Neural cell (in vitro differentiated cells): ENCODE measurements around the gene PKM. TPM values are rescaled to one million over a fixed set of nuclear protein-coding genes. Genes with fewer than 3 reads are reported as not detected.

Experiments
- H2AFZ ChIP-seq: fragments of 200-600, 300-800 bp; sonication (generic), shearing (Covaris generic); 2 replicates; pipeline ENCODE4 v1.6.0; 2014; ENCODE audit warnings: low read depth, mild to moderate bottlenecking, antibody characterized with exemption, low read length, moderate library complexity
- H3F3A ChIP-seq: fragments of 200-600 bp; shearing (Covaris generic); 2 replicates; pipeline ENCODE4 v1.6.1; 2016; ENCODE audit warnings: mild to moderate bottlenecking, moderate library complexity, mixed read lengths, antibody characterized with exemption, low read length; ENCODE audit not compliant: insufficient read depth, poor library complexity, severe bottlenecking
- H3K27ac ChIP-seq: fragments of 200-600, 300-800 bp; sonication (generic), shearing (Covaris generic); 2 replicates; pipeline ENCODE4 v1.5.1; 2014; ENCODE audit warnings: mild to moderate bottlenecking, low read length, moderate library complexity
- H3K27me3 ChIP-seq: fragments of 300-800, 200-600 bp; sonication (generic), shearing (Covaris generic); 2 replicates; pipeline ENCODE4 v1.6.0; 2014; ENCODE audit warnings: mild to moderate bottlenecking, low read depth, low read length, moderate library complexity; ENCODE audit not compliant: insufficient read depth
- H3K36me3 ChIP-seq: fragments of 300-800, 200-600 bp; sonication (generic), shearing (Covaris generic); 2 replicates; pipeline ENCODE4 v1.5.1; 2014; ENCODE audit warnings: mild to moderate bottlenecking, antibody characterized with exemption, low read length, moderate library complexity; ENCODE audit not compliant: insufficient read depth
- H3K4me2 ChIP-seq: fragments of 300-800, 200-600 bp; sonication (generic), shearing (Covaris generic); 2 replicates; pipeline ENCODE4 v1.6.0; 2014; ENCODE audit warnings: mild to moderate bottlenecking, low read length
- H3K4me3 ChIP-seq: fragments of 300-800, 200-600 bp; sonication (generic), shearing (Covaris generic); 2 replicates; pipeline ENCODE4 v1.5.1; 2014; ENCODE audit warnings: mild to moderate bottlenecking, low read length, moderate library complexity
- H3K79me2 ChIP-seq: fragments of 200-600 bp; shearing (Covaris generic); replicated peaks from 2 replicates; pipeline ENCODE4 v1.6.0; 2014; ENCODE audit warnings: mild to moderate bottlenecking, low read length, moderate library complexity; ENCODE audit not compliant: insufficient read depth
- H3K9ac ChIP-seq: fragments of 300-800, 200-600 bp; sonication (generic), shearing (Covaris generic); 2 replicates; pipeline ENCODE4 v1.6.1; 2016; ENCODE audit warnings: mild to moderate bottlenecking, low read length, mixed read lengths
- H3K9me2 ChIP-seq: fragments of 200-600 bp; shearing (Covaris generic); 2 replicates; pipeline ENCODE4 v1.6.1; 2016; ENCODE audit warnings: mild to moderate bottlenecking, low read length, mixed read lengths; ENCODE audit not compliant: insufficient read depth
- H3K9me3 ChIP-seq: fragments of 200-600, 300-800 bp; sonication (generic), shearing (Covaris generic); 2 replicates; pipeline ENCODE4 v1.6.1; 2016; ENCODE audit warnings: mild to moderate bottlenecking, mixed run types, low read length, moderate library complexity, mixed read lengths
- H4K20me1 ChIP-seq: fragments of 200-600 bp; shearing (Covaris generic); 2 replicates; pipeline ENCODE4 v1.6.1; 2016; ENCODE audit warnings: mild to moderate bottlenecking, mixed run types; ENCODE audit not compliant: insufficient read depth
- EP300 ChIP-seq: fragments of 450-650 bp; conservative IDR thresholded peaks from 2 replicates; pipeline ENCODE4 v1.6.1; 2014; ENCODE audit warnings: antibody characterized with exemption, mild to moderate bottlenecking, moderate library complexity; ENCODE audit not compliant: poor library complexity, severe bottlenecking
- EZH2 ChIP-seq: fragments of 200-600, 300-800 bp; shearing (Covaris generic), sonication (generic); IDR thresholded peaks from 2 replicates; pipeline ENCODE4 v1.6.1; 2014; ENCODE audit warnings: antibody characterized with exemption, low read length, borderline replicate concordance, mild to moderate bottlenecking; ENCODE audit not compliant: insufficient read depth, poor library complexity, severe bottlenecking
- MXI1 ChIP-seq: fragments of 450-650 bp; conservative IDR thresholded peaks from 2 replicates; pipeline ENCODE4 v1.6.1; 2014; ENCODE audit warnings: antibody characterized with exemption, mild to moderate bottlenecking; ENCODE audit not compliant: poor library complexity, severe bottlenecking
- POLR2AphosphoS5 ChIP-seq: IDR thresholded peaks from 2 replicates; pipeline ENCODE4 v1.6.1; 2012
- RAD21 ChIP-seq: fragments of 450-650 bp; conservative IDR thresholded peaks from 2 replicates; pipeline ENCODE4 v1.6.1; 2014; ENCODE audit warnings: antibody characterized with exemption, mild to moderate bottlenecking, moderate library complexity
- SMC3 ChIP-seq: fragments of 450-650 bp; conservative IDR thresholded peaks from 2 replicates; pipeline ENCODE4 v1.6.1; 2014; ENCODE audit warnings: antibody characterized with exemption, mild to moderate bottlenecking, moderate library complexity; ENCODE audit not compliant: poor library complexity
- TAF1 ChIP-seq: IDR thresholded peaks from 2 replicates; pipeline ENCODE4 v1.6.1; 2012; ENCODE audit warnings: low read depth
- polyA plus RNA-seq: library from polyadenylated mRNA; depleted of rRNA; stranded (reverse); fragments of >200 nt; gene quantifications from 2 replicates; pipeline ENCODE4 v1.2.3, GENCODE V29; 2014
- TF ChIP-seq, protein P1 (sequence below): IDR thresholded peaks from 2 replicates; pipeline ENCODE4 v1.6.1; 2012; ENCODE audit warnings: borderline replicate concordance
- TF ChIP-seq, protein P2 (sequence below): fragments of 450-650 bp; IDR thresholded peaks from 2 replicates; pipeline ENCODE4 v1.5.1; 2014; ENCODE audit warnings: antibody characterized with exemption, mild to moderate bottlenecking, moderate library complexity; ENCODE audit not compliant: poor library complexity, severe bottlenecking

Gene PKM
- polyA plus RNA-seq, 1 donor from 2014 or later: 361 TPM

DNA sequence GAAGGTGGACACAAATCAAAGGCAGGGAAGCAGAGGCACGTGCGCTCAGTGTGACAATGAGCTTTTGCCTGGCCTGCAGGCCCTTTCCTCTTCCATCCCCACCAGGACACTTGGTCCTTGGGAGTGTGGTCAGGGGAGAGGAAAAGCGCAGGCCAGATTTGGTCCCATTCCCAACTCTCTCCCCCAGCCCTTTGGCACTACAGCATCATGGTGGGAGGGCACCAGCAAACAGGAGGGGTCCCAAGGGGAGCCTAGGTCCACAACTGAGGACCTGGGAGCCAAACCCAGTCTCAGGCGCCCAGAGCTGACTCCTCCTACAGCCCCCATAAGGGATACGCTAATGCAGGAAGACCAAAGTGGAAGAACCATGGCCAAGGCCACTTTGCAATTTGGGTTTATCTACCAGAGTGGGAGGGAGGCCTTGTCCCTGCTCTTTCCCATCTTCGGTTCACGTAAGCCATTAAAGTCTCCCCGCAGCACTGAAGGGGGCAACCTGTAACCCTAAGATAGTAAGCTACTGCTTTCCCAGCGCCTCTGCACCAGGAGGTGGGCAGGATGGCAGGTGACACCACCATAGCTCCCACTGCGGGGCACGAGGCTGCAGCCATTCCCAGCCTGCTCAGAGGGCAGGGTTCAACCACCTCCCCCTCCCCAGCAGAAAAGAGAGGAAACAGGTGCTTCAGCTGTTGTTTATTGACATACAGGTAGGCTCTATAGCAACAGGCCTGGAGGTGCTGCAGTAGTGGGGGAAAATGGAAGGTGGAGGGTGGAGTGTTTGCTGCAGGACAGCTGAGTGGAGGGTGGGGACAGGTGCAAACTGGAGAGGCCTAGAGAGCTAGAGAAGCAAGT lies 32.4 kb downstream of the PKM start:
- no peaks in the 10 kb centered on the region for H3K9me2 ChIP-seq
- H4K20me1 ChIP-seq: no peaks in the 10 kb centered on the region
- H3K4me3 ChIP-seq: no peak overlapping the region
- no peak overlapping the region for H3K9ac ChIP-seq
- no peak overlapping the region for H3K27ac ChIP-seq
- no peaks in the 10 kb centered on the region for H3K9me3 ChIP-seq
- no peaks in the 10 kb centered on the region for H3K79me2 ChIP-seq
- no peaks in the 10 kb centered on the region for H3F3A ChIP-seq
- peaks cover 6% of the 10 kb centered on the region for H3K36me3 ChIP-seq
- peaks cover 30% of the 10 kb centered on the region for H3K27me3 ChIP-seq
- H3K4me2 ChIP-seq: no peak overlapping the region
- TF ChIP-seq EP300 (no peak), EZH2 (no peak), MXI1 (no peak), TAF1 (no peak), RAD21 (no peak), SMC3 (no peak)
- TF ChIP-seq, protein P1, sequence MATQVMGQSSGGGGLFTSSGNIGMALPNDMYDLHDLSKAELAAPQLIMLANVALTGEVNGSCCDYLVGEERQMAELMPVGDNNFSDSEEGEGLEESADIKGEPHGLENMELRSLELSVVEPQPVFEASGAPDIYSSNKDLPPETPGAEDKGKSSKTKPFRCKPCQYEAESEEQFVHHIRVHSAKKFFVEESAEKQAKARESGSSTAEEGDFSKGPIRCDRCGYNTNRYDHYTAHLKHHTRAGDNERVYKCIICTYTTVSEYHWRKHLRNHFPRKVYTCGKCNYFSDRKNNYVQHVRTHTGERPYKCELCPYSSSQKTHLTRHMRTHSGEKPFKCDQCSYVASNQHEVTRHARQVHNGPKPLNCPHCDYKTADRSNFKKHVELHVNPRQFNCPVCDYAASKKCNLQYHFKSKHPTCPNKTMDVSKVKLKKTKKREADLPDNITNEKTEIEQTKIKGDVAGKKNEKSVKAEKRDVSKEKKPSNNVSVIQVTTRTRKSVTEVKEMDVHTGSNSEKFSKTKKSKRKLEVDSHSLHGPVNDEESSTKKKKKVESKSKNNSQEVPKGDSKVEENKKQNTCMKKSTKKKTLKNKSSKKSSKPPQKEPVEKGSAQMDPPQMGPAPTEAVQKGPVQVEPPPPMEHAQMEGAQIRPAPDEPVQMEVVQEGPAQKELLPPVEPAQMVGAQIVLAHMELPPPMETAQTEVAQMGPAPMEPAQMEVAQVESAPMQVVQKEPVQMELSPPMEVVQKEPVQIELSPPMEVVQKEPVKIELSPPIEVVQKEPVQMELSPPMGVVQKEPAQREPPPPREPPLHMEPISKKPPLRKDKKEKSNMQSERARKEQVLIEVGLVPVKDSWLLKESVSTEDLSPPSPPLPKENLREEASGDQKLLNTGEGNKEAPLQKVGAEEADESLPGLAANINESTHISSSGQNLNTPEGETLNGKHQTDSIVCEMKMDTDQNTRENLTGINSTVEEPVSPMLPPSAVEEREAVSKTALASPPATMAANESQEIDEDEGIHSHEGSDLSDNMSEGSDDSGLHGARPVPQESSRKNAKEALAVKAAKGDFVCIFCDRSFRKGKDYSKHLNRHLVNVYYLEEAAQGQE: no peak
- H2AFZ ChIP-seq: no peak overlapping the region

DNA sequence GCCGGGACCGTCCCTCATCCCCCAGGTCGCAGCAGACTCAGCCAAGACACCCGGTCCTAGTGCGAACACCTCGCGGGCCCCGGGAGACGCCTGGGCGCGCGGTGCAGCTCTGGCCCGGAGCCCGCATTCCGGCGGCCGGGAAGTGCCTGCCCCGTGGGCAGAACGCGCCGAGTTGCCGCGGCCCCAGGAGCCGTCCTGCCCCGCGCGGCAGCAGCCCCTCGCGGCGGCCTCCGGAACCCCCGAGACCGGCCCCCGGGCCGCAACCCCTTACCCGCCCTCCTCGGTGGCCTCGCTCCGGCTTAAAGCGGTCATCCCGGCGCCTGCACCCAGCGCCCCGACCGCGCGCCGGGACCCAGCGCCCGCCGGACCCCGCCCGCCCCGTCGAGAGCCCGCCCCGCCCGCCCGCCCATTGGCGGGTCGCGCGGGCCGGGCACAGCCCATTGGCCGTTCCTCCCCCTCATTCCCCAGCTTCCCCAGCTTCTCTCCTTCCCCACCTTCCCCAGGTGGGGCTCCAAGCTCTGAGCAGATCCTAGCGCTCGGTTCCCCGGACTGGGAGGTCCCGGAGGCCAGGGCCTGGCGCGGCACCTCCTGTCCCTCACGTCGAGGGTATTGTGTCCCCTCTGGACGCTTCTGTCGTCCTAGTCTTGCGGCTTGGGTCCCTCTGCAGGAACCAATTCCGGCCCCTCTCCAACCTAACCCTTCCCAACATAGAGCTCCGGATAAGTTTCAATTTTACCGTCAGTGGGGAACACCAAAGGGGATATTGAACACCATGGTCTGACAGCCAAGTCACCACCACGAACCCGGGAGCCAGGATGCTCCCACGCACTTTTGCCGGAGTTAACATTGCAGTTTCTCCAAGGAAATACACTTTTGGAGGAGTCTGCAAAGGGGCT lies 33.3 kb downstream of the PKM start, which contains the start of gene GRAMD2A:
Gene GRAMD2A, minus strand, starts transcription at position 328 of the 896 bp plus-strand sequence.
- no peak within 1 kb of the TSS for H2AFZ ChIP-seq
- H3K27me3 ChIP-seq: peaks cover 30% of the 10 kb centered on the region
- H3K27ac ChIP-seq: no peak within 1 kb of the TSS

More for the DNA sequence above, 33.3 kb downstream of the PKM start, which contains the start of gene GRAMD2A:
- no peaks in the 10 kb centered on the region for H3K79me2 ChIP-seq
- H3K4me3 ChIP-seq: peak within 1 kb of the TSS; percentile 37
- no peak within 1 kb of the TSS for H3K9ac ChIP-seq
- no peaks in the 10 kb centered on the region for H3F3A ChIP-seq
- H3K9me3 ChIP-seq: no peaks in the 10 kb centered on the region
- no peak within 1 kb of the TSS for H3K4me2 ChIP-seq
- peaks cover 6% of the 10 kb centered on the region for H3K36me3 ChIP-seq
- TF ChIP-seq, protein P2, sequence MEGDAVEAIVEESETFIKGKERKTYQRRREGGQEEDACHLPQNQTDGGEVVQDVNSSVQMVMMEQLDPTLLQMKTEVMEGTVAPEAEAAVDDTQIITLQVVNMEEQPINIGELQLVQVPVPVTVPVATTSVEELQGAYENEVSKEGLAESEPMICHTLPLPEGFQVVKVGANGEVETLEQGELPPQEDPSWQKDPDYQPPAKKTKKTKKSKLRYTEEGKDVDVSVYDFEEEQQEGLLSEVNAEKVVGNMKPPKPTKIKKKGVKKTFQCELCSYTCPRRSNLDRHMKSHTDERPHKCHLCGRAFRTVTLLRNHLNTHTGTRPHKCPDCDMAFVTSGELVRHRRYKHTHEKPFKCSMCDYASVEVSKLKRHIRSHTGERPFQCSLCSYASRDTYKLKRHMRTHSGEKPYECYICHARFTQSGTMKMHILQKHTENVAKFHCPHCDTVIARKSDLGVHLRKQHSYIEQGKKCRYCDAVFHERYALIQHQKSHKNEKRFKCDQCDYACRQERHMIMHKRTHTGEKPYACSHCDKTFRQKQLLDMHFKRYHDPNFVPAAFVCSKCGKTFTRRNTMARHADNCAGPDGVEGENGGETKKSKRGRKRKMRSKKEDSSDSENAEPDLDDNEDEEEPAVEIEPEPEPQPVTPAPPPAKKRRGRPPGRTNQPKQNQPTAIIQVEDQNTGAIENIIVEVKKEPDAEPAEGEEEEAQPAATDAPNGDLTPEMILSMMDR: no peak
- TF ChIP-seq POLR2AphosphoS5 (no peak), MXI1 (no peak), EZH2 (peak; percentile 12)
- H3K9me2 ChIP-seq: no peaks in the 10 kb centered on the region
- no peaks in the 10 kb centered on the region for H4K20me1 ChIP-seq
